Measurements from ENCODE around the gene CBL.

Gene CBL

GRCh38 chr11:119207415-119207960 is 1.3 kb downstream of the CBL start:
- peak overlapping the region; percentile 87 for H3K4me3 ChIP-seq (ENCODE audit: low read depth, low read length)
- DNase-seq (ENCODE audit: low read depth): peak; percentile 41
- TF ChIP-seq MAX (IDR thresholded peaks at IDR 0.05; ENCODE audit: low read depth, low read length): no peak
- no peak for TF ChIP-seq CTCF (IDR thresholded peaks at IDR 0.05; ENCODE audit: low read depth, low read length)
- TF ChIP-seq MYC (IDR thresholded peaks at IDR 0.05; ENCODE audit: low read depth, low read length): no peak
- no peak for TF ChIP-seq POLR2A (IDR thresholded peaks at IDR 0.05; ENCODE audit: extremely low read depth, insufficient read length)

- H3K4me3 ChIP-seq (ENCODE audit: low read depth, low read length): no peak overlapping the region
- TF ChIP-seq MYC (IDR thresholded peaks at IDR 0.05; ENCODE audit: low read depth, low read length) (no peak), CTCF (IDR thresholded peaks at IDR 0.05; ENCODE audit: low read depth, low read length) (no peak), MAX (IDR thresholded peaks at IDR 0.05; ENCODE audit: low read depth, low read length) (no peak), POLR2A (IDR thresholded peaks at IDR 0.05; ENCODE audit: extremely low read depth, insufficient read length) (no peak)
- DNase-seq (ENCODE audit: low read depth): no peak
Observed at GRCh38 chr11:119209186-119209585, 3.0 kb downstream of the CBL start.

- no peak overlapping the region for H3K4me3 ChIP-seq (ENCODE audit: low read depth, low read length)
- TF ChIP-seq POLR2A (IDR thresholded peaks at IDR 0.05; ENCODE audit: extremely low read depth, insufficient read length) (no peak), MYC (IDR thresholded peaks at IDR 0.05; ENCODE audit: low read depth, low read length) (no peak), MAX (IDR thresholded peaks at IDR 0.05; ENCODE audit: low read depth, low read length) (no peak), CTCF (IDR thresholded peaks at IDR 0.05; ENCODE audit: low read depth, low read length) (no peak)
- DNase-seq (ENCODE audit: low read depth): peak; percentile 32
Observed at GRCh38 chr11:119210050-119210449, 3.9 kb downstream of the CBL start.

- DNase-seq (ENCODE audit: low read depth): peak; percentile 46
- no peak overlapping the region for H3K4me3 ChIP-seq (ENCODE audit: low read depth, low read length)
- TF ChIP-seq CTCF (IDR thresholded peaks at IDR 0.05; ENCODE audit: low read depth, low read length) (no peak), POLR2A (IDR thresholded peaks at IDR 0.05; ENCODE audit: extremely low read depth, insufficient read length) (no peak), MYC (IDR thresholded peaks at IDR 0.05; ENCODE audit: low read depth, low read length) (no peak), MAX (IDR thresholded peaks at IDR 0.05; ENCODE audit: low read depth, low read length) (no peak)
Observed at GRCh38 chr11:119218141-119218878, 12.2 kb downstream of the CBL start.

- no peak for DNase-seq (ENCODE audit: low read depth)
- TF ChIP-seq POLR2A (IDR thresholded peaks at IDR 0.05; ENCODE audit: extremely low read depth, insufficient read length) (no peak), MAX (IDR thresholded peaks at IDR 0.05; ENCODE audit: low read depth, low read length) (no peak), CTCF (IDR thresholded peaks at IDR 0.05; ENCODE audit: low read depth, low read length) (no peak)
- no peak overlapping the region for H3K4me3 ChIP-seq (ENCODE audit: low read depth, low read length)
Observed at GRCh38 chr11:119222308-119222707, 16.2 kb downstream of the CBL start.
